K562 (cell line): ENCODE results near the gene AIFM3. TPM values are rescaled to one million over a fixed set of nuclear protein-coding genes. Genes with fewer than 3 reads are reported as not detected.

ENCODE experiments used
- CSDE1 ChIP-seq, 2 experiments: fragments of 450-650 bp; IDR thresholded peaks; 2 replicates each; pipeline ENCODE4 v1.6.1; 2016; ENCODE audit warnings: mild to moderate bottlenecking in 1 of 2
- GTF2F1 ChIP-seq: IDR thresholded peaks from 2 replicates; pipeline ENCODE4 v1.6.1; 2011; ENCODE audit warnings: low read depth, low read length, improper control_type of control experiment
- HCFC1 ChIP-seq: IDR thresholded peaks from 2 replicates; pipeline ENCODE4 v1.6.1; 2012; ENCODE audit warnings: low read depth, low read length, improper control_type of control experiment
- ILK ChIP-seq: fragments of 450-650 bp; IDR thresholded peaks from 2 replicates; pipeline ENCODE4 v1.6.1; 2016; ENCODE audit warnings: missing genetic modification characterization, low read depth, mild to moderate bottlenecking, missing compliant biosample characterization, moderate library complexity, borderline replicate concordance
- KLF13 ChIP-seq: fragments of 450-650 bp; IDR thresholded peaks from 2 replicates; pipeline ENCODE4 v1.6.1; 2016; ENCODE audit warnings: missing genetic modification characterization, low read depth, mild to moderate bottlenecking, missing compliant biosample characterization, moderate library complexity, borderline replicate concordance
- MEF2D ChIP-seq: conservative IDR thresholded peaks from 2 replicates; pipeline ENCODE4 v1.6.1; 2016; ENCODE audit warnings: low read depth, missing genetic modification characterization, missing compliant biosample characterization
- PHB ChIP-seq: fragments of 250-450 bp; sonication (Bioruptor Pico); IDR thresholded peaks from 2 replicates; pipeline ENCODE4 v1.5.0; 2021
- PPARD ChIP-seq: fragments of 250-450 bp; sonication (Bioruptor Pico); IDR thresholded peaks from 2 replicates; pipeline ENCODE4 v1.8.0; 2022; ENCODE audit warnings: inconsistent platforms, mild to moderate bottlenecking, moderate library complexity
- PRMT5 ChIP-seq: sonication (generic); formaldehyde crosslinking; IDR thresholded peaks from 2 replicates; pipeline ENCODE4 v1.5.0; 2020; ENCODE audit warnings: missing genetic modification reagents
- SAP30 ChIP-seq: fragments of 200-600 bp; sonication (generic); IDR thresholded peaks from 2 replicates; pipeline ENCODE4 v1.6.1; 2012; ENCODE audit warnings: borderline replicate concordance, low read depth, mild to moderate bottlenecking, moderate library complexity, low read length, control low read depth, inconsistent platforms; ENCODE audit not compliant: insufficient read depth, poor library complexity, severe bottlenecking
- SIN3A ChIP-seq, 2 experiments: fragments of 150-350 bp in 1 of 2; IDR thresholded peaks; 2 replicates each; pipeline ENCODE4 v1.6.1; 2011 to 2016; ENCODE audit warnings: borderline replicate concordance in 2 of 2, low read depth in 2 of 2, low read length in 2 of 2, mild to moderate bottlenecking in 2 of 2, moderate library complexity in 2 of 2; ENCODE audit not compliant: control insufficient read depth in 1 of 2
- SMAD3 ChIP-seq: fragments of 450-650 bp; formaldehyde crosslinking; conservative IDR thresholded peaks from 2 replicates; pipeline ENCODE4 v1.4.0; 2020; ENCODE audit warnings: mild to moderate bottlenecking
- SMARCB1 ChIP-seq: IDR thresholded peaks from 2 replicates; pipeline ENCODE4 v1.6.1; 2011; ENCODE audit warnings: improper control_type of control experiment, low read depth; ENCODE audit not compliant: insufficient read length
- ZNF408 ChIP-seq: fragments of 250-450 bp; sonication (Bioruptor Pico); IDR thresholded peaks from 2 replicates; pipeline ENCODE4 v1.4.0; 2020; ENCODE audit warnings: low read depth, mild to moderate bottlenecking, moderate library complexity
- ZSCAN32 ChIP-seq: fragments of 450-650 bp; formaldehyde crosslinking; IDR thresholded peaks from 2 replicates; pipeline ENCODE4 v1.4.0; 2020; ENCODE audit warnings: mild to moderate bottlenecking, moderate library complexity
- polyA plus RNA-seq, 8 experiments: library from polyadenylated mRNA; depleted of rRNA in 4 of 8; stranded (reverse) in 5 of 8; unstranded in 3 of 8; fragments of >200 nt; fragmentation: Nextera tagmentation in 2 of 8; fragmentation: Illumina TruSeq in 1 of 8; extraction: Ambion mirVana in 2 of 8; extraction: Trizol in 1 of 8; gene quantifications; 2 replicates each; pipeline versions ENCODE4 v1.2.1 to v1.2.3, GENCODE V29; 2011 to 2014; ENCODE audit warnings: inconsistent platforms in 1 of 8, missing spikeins in 1 of 8
- total RNA-seq, 7 experiments: library from RNA; depleted of rRNA in 6 of 7; stranded (reverse); fragments of >200 nt in 6 of 7; fragmentation: Illumina TruSeq in 2 of 7; extraction: Trizol in 2 of 7; gene quantifications; 2 replicates each; pipeline versions ENCODE4 v1.2.1 to v1.2.3, GENCODE V29; 2011 to 2021; ENCODE audit warnings: low replicate concordance in 1 of 7
- TF ChIP-seq, protein P1 (sequence below): sonication (generic); formaldehyde crosslinking; IDR thresholded peaks from 2 replicates; pipeline ENCODE4 v1.8.1; 2023; ENCODE audit warnings: mild to moderate bottlenecking, missing genetic modification reagents
- TF ChIP-seq, protein P2 (sequence below): fragments of 450-650 bp; formaldehyde crosslinking; IDR thresholded peaks from 2 replicates; pipeline ENCODE4 v1.4.0; 2022; ENCODE audit warnings: missing genetic modification characterization
- TF ChIP-seq, protein P3 (sequence below): sonication (generic); formaldehyde crosslinking; IDR thresholded peaks from 2 replicates; pipeline ENCODE4 v1.8.1; 2023; ENCODE audit warnings: mild to moderate bottlenecking, missing genetic modification reagents, moderate library complexity
- TF ChIP-seq, protein P4 (sequence below): fragments of 250-450 bp; sonication (Bioruptor Pico); IDR thresholded peaks from 2 replicates; pipeline ENCODE4 v1.5.0; 2021

Gene AIFM3
- total and polyA plus RNA-seq, 9 of the 15 experiments (the other 6 are each of a cell fraction or from before 2014, with no cell fraction given) = 0.03 to 0.20 (median 0.07) TPM; not detected in 1

DNA sequence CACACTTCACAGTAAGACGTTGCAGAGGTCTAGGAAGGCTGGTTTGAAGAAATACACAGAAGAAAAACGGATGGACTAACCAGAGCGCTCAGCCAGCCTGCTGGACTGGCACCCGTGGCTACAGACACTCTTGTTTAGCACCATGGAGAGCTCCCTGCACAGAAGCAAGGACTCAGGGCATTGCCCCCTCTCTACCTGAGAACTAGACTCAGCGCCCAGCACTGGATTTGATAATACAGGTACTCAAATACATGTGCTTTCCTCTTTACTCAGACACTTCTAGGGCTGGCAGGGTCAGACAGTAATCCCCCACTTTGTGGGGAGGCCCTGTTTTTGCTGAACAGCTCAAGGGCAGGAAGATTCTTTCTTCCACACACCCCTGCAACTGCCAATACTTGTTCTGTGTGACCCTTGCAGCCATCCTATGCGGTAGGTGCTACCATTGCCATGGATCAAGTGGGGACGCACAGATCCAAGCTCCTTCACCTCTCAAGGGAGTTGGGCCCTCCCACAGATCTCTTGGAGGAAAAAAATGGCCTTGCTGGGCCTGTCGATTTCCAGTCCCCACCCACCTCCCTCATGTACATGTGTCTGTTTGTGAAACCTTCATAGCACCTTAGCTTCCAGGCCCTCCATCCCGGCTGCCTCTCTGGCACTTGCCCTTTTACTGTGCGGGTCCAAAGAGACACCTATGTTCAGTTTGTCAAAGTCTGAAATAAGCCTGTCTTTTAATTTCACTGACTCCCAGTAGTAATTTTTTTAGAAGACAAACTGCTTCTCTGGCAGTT is 42.8 kb downstream of the AIFM3 start (continued):
- TF ChIP-seq PRMT5 (CRISPR knock-in tag) (no peak), SIN3A (IDR thresholded peaks at IDR 0.05; ENCODE audit: borderline replicate concordance in 2 of 2, control insufficient read depth in 1 of 2, low read depth in 2 of 2, low read length in 2 of 2) (peak in 1 of 2 experiments; percentile 58; a peak in 1 of 4 replicates), SMARCB1 (peak; percentile 89), SAP30 (peak; percentile 43), MEF2D (tag) (peak; percentile 60), SMAD3 (CRISPR knock-in tag) (0 out of 2 replicates have a peak, but pooled peaks have one; percentile 7), GTF2F1 (0 out of 2 replicates have a peak, but pooled peaks have one; percentile 24), ILK (tag) (no peak), ZNF408 (CRISPR knock-in tag) (0 out of 2 replicates have a peak, but pooled peaks have one; percentile 30), HCFC1 (peak; percentile 49; the same call in 1 of the 2 replicates), PPARD (0 out of 2 replicates have a peak, but pooled peaks have one; percentile 50), ZSCAN32 (CRISPR knock-in tag) (no peak), PHB (no peak), CSDE1 (IDR thresholded peaks at IDR 0.05) (no peak), KLF13 (tag) (peak; percentile 18; the same call in 1 of the 2 replicates)
- TF ChIP-seq, protein P1, sequence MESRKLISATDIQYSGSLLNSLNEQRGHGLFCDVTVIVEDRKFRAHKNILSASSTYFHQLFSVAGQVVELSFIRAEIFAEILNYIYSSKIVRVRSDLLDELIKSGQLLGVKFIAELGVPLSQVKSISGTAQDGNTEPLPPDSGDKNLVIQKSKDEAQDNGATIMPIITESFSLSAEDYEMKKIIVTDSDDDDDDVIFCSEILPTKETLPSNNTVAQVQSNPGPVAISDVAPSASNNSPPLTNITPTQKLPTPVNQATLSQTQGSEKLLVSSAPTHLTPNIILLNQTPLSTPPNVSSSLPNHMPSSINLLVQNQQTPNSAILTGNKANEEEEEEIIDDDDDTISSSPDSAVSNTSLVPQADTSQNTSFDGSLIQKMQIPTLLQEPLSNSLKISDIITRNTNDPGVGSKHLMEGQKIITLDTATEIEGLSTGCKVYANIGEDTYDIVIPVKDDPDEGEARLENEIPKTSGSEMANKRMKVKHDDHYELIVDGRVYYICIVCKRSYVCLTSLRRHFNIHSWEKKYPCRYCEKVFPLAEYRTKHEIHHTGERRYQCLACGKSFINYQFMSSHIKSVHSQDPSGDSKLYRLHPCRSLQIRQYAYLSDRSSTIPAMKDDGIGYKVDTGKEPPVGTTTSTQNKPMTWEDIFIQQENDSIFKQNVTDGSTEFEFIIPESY (CRISPR knock-in tag) = no peak
- TF ChIP-seq, protein P2, sequence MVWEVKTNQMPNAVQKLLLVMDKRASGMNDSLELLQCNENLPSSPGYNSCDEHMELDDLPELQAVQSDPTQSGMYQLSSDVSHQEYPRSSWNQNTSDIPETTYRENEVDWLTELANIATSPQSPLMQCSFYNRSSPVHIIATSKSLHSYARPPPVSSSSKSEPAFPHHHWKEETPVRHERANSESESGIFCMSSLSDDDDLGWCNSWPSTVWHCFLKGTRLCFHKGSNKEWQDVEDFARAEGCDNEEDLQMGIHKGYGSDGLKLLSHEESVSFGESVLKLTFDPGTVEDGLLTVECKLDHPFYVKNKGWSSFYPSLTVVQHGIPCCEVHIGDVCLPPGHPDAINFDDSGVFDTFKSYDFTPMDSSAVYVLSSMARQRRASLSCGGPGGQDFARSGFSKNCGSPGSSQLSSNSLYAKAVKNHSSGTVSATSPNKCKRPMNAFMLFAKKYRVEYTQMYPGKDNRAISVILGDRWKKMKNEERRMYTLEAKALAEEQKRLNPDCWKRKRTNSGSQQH = peak; percentile 63; the same call in 1 of the 2 replicates
- TF ChIP-seq, protein P3, sequence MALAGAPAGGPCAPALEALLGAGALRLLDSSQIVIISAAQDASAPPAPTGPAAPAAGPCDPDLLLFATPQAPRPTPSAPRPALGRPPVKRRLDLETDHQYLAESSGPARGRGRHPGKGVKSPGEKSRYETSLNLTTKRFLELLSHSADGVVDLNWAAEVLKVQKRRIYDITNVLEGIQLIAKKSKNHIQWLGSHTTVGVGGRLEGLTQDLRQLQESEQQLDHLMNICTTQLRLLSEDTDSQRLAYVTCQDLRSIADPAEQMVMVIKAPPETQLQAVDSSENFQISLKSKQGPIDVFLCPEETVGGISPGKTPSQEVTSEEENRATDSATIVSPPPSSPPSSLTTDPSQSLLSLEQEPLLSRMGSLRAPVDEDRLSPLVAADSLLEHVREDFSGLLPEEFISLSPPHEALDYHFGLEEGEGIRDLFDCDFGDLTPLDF = peak; percentile 87
- TF ChIP-seq, protein P4, sequence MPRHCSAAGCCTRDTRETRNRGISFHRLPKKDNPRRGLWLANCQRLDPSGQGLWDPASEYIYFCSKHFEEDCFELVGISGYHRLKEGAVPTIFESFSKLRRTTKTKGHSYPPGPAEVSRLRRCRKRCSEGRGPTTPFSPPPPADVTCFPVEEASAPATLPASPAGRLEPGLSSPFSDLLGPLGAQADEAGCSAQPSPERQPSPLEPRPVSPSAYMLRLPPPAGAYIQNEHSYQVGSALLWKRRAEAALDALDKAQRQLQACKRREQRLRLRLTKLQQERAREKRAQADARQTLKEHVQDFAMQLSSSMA (CRISPR knock-in tag) = no peak
